Ovary (tissue), 3 donors: ENCODE data around the gene ASPDH.

Experiments used
- CTCF ChIP-seq, 3 donors: fragments of 450-650 bp in 2 of 3; fragments of 200-600 bp in 1 of 3; IDR thresholded peaks; one replicate each; pipeline versions ENCODE4 v1.5.1 to v1.8.0; 2016 to 2022; ENCODE audit warnings: antibody characterized with exemption in 3 of 3, mild to moderate bottlenecking in 1 of 3
- POLR2A ChIP-seq: fragments of 450-650 bp; IDR thresholded peaks from one replicate; pipeline ENCODE4 v1.6.1; 2017; ENCODE audit warnings: antibody characterized with exemption, mild to moderate bottlenecking, moderate library complexity
- donor health status: DM: no; HTN: no; CAD: no.

DNA sequence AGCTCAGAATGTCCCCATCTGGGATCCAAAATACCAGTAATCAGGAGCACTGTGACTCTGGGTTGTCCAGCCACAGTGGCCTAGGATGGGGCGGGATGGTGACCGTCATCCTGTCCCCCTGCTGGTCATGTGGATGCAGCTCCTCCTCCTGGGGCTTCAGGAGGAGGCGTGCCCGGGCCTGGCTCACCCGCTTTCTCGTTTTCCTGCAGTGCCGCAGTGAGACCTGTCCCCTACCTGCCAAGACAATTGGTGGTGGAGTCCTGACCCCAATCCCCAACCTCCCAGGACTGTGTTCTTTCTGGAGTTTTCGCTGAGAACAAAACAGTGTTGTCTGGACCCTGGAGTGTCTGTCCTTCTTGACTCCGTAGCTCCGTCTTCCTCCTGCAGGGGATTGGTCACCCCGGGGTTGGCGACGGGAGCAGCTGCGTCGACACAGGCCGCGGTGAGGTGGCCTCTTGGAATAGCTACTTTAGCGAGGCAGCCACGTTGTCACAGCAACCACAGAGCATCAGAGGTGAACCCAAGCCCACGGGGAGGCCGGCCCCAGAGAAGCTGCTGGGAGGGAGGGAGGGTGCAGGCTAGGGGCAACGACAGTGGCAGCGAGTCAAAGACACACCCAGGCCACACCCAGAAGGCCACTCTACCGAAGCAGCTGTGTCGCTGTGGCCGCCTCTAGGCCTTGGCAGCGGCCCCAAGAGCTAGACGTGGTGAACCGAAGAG is 47.6 kb downstream of the ASPDH start:
- TF ChIP-seq POLR2A: no peak
- TF ChIP-seq CTCF (IDR thresholded peaks at IDR 0.05): no peak
